ENCODE data around the gene PRKG1. TPM values are rescaled to one million over a fixed set of nuclear protein-coding genes. Genes with fewer than 3 reads are reported as not detected.

PRKG1 gene
- total RNA-seq, 1 experiment from 2014 or later: 0.09 TPM

GRCh38 chr10:52266858-52267257, 1192.6 kb downstream of the PRKG1 start:
- Histone ChIP-seq H3K4me3 (ENCODE audit: low read depth, low read length) (no peak overlapping the region), H3K4me1 (no peaks in the 10 kb centered on the region), H3K36me3 (ENCODE audit: control insufficient read depth, insufficient read depth, low read length) (no peaks in the 10 kb centered on the region), H3K9me3 (no peaks in the 10 kb centered on the region), H3K27me3 (replicated peaks; ENCODE audit: control insufficient read depth, insufficient read depth, low read length) (no peaks in the 10 kb centered on the region)
- no peaks in the 10 kb centered on the region for H3K27me3 Mint-ChIP-seq (ENCODE audit: insufficient read depth, unreplicated experiment)
- ChIA-PET CTCF (no interaction called here), POLR2A (no interaction called here)
- no TSS peak for BruUV-seq (replicated peaks)
- no peak overlapping the region for H3K4me3 Mint-ChIP-seq (ENCODE audit: unreplicated experiment)
- no peaks in the 10 kb centered on the region for H3K36me3 Mint-ChIP-seq (ENCODE audit: insufficient read depth, unreplicated experiment)
- no peak overlapping the region for H3K27ac Mint-ChIP-seq (ENCODE audit: unreplicated experiment)
- no peaks in the 10 kb centered on the region for H3K4me1 Mint-ChIP-seq (ENCODE audit: low read depth, unreplicated experiment)
- intact Hi-C loops (cut with micrococcal nuclease; ENCODE audit: unreplicated experiment): no loop called here
- no peak for TF ChIP-seq CTCF (IDR thresholded peaks at IDR 0.05; ENCODE audit: insufficient read depth in 1 of 2, low read depth in 1 of 2, low read length in 1 of 2, severe bottlenecking in 1 of 2, unreplicated experiment in 1 of 2)
- H3K9me3 Mint-ChIP-seq (ENCODE audit: unreplicated experiment): no peaks in the 10 kb centered on the region
- DNase-seq: no peak

GRCh38 chr10:52268790-52269189, 1194.5 kb downstream of the PRKG1 start:
- CTCF ChIA-PET: no interaction called here
- DNase-seq: no peak
- H3K4me3 ChIP-seq (ENCODE audit: low read depth, low read length): no peak overlapping the region
- no peaks in the 10 kb centered on the region for H3K4me1 ChIP-seq
- Mint-ChIP-seq H3K9me3 (ENCODE audit: unreplicated experiment) (no peaks in the 10 kb centered on the region), H3K27me3 (ENCODE audit: insufficient read depth, unreplicated experiment) (no peaks in the 10 kb centered on the region), H3K36me3 (ENCODE audit: insufficient read depth, unreplicated experiment) (no peaks in the 10 kb centered on the region), H3K4me1 (ENCODE audit: low read depth, unreplicated experiment) (no peaks in the 10 kb centered on the region), H3K27ac (ENCODE audit: unreplicated experiment) (no peak overlapping the region), H3K4me3 (ENCODE audit: unreplicated experiment) (no peak overlapping the region)
- H3K27me3 ChIP-seq (replicated peaks; ENCODE audit: control insufficient read depth, insufficient read depth, low read length): no peaks in the 10 kb centered on the region
- BruUV-seq (replicated peaks): no TSS peak
- intact Hi-C loops (cut with micrococcal nuclease; ENCODE audit: unreplicated experiment): no loop called here
- no peaks in the 10 kb centered on the region for H3K36me3 ChIP-seq (ENCODE audit: control insufficient read depth, insufficient read depth, low read length)
- POLR2A ChIA-PET: no interaction called here
- 0 out of 2 replicates have a peak, but pooled peaks cover 6% of the 10 kb centered on the region for H3K9me3 ChIP-seq
- TF ChIP-seq CTCF (IDR thresholded peaks at IDR 0.05; ENCODE audit: insufficient read depth in 1 of 2, low read depth in 1 of 2, low read length in 1 of 2, severe bottlenecking in 1 of 2, unreplicated experiment in 1 of 2): no peak

- Mint-ChIP-seq H3K4me1 (ENCODE audit: low read depth, unreplicated experiment) (no peaks in the 10 kb centered on the region), H3K27me3 (ENCODE audit: insufficient read depth, unreplicated experiment) (no peaks in the 10 kb centered on the region), H3K9me3 (ENCODE audit: unreplicated experiment) (no peaks in the 10 kb centered on the region), H3K4me3 (ENCODE audit: unreplicated experiment) (no peak overlapping the region), H3K36me3 (ENCODE audit: insufficient read depth, unreplicated experiment) (no peaks in the 10 kb centered on the region), H3K27ac (ENCODE audit: unreplicated experiment) (no peak overlapping the region)
- intact Hi-C loops (cut with micrococcal nuclease; ENCODE audit: unreplicated experiment): no loop called here
- no peak for TF ChIP-seq CTCF (IDR thresholded peaks at IDR 0.05; ENCODE audit: insufficient read depth in 1 of 2, low read depth in 1 of 2, low read length in 1 of 2, severe bottlenecking in 1 of 2, unreplicated experiment in 1 of 2)
- POLR2A ChIA-PET: no interaction called here
- no TSS peak for BruUV-seq (replicated peaks)
- no peak for DNase-seq
- Histone ChIP-seq H3K9me3 (0 out of 2 replicates have a peak, but pooled peaks cover 6% of the 10 kb centered on the region), H3K4me3 (ENCODE audit: low read depth, low read length) (no peak overlapping the region), H3K36me3 (ENCODE audit: control insufficient read depth, insufficient read depth, low read length) (no peaks in the 10 kb centered on the region), H3K27me3 (replicated peaks; ENCODE audit: control insufficient read depth, insufficient read depth, low read length) (no peaks in the 10 kb centered on the region), H3K4me1 (no peaks in the 10 kb centered on the region)
- CTCF ChIA-PET: no interaction called here
These were observed 1194.9 kb downstream of the PRKG1 start for GRCh38 chr10:52269233-52269632.

Measured in Caco-2 (cell line).